HepG2 (cell line): ENCODE results near the gene LCN2. TPM values are rescaled to one million over a fixed set of nuclear protein-coding genes. Genes with fewer than 3 reads are reported as not detected.
A peak's percentile ranks its signal among the peaks of the same experiment; 100 is the strongest.

Experiments used
- ATAC-seq: fragments of 200-7000 bp; cut with Tn5 transposase; 3 replicates; pipeline ENCODE4 v1.9.1; 2020; ENCODE audit warnings: mild to moderate bottlenecking, moderate library complexity
- BruUV-seq: library from RNA; stranded (reverse); fragments of 400-500 nt; replicated peaks from 2 replicates; lab custom pipeline; 2021; lab: Mats Ljungman, UMichigan
- CTCF ChIA-PET: fragments of 300-600 bp; formaldehyde crosslinking; extraction: SDS; loops from one replicate; lab custom pipeline; 2021; ENCODE audit warnings: low total read pairs, inconsistent platforms, low intra/inter-chr PET ratio; lab: Yijun Ruan, JAX
- POLR2A ChIA-PET: fragments of 350-600 bp; sonication (Branson Sonifier 250); formaldehyde crosslinking; loops from one replicate; lab custom pipeline; 2020; ENCODE audit warnings: antibody characterized with exemption, inconsistent platforms; lab: Yijun Ruan, JAX
- DNase-seq: peaks from one replicate; pipeline ENCODE4 v3.0.0-alpha.2; 2015; ENCODE audit warnings: low spot score
- FAIRE-seq: peaks from 3 replicates; lab custom pipeline; 2011; peaks lifted over from hg19 to GRCh38; lab: Jason Lieb, UNC
- H2AFZ ChIP-seq: one replicate; pipeline ENCODE4 v1.6.1; 2011; ENCODE audit warnings: low read length, inconsistent platforms
- H3K27ac ChIP-seq: fragments of 300-600 bp; 3 replicates; pipeline ENCODE4 v1.8.0; 2011; ENCODE audit warnings: mixed run types, mild to moderate bottlenecking, mixed read lengths, low read length, inconsistent platforms; ENCODE audit not compliant: insufficient read depth; ENCODE audit errors: extremely low read length
- H3K27me3 ChIP-seq, 2 experiments: fragments of 200-600 bp in 1 of 2; 2 replicates in 1 of 2; 3 replicates in 1 of 2; pipeline versions ENCODE4 v1.6.0 to v1.8.0; 2011; ENCODE audit warnings: low read length in 2 of 2, mild to moderate bottlenecking in 2 of 2, moderate library complexity in 2 of 2, inconsistent platforms in 1 of 2; ENCODE audit not compliant: insufficient read depth in 2 of 2, control insufficient read depth in 1 of 2
- H3K36me3 ChIP-seq, 2 experiments: fragments of 200-600 bp in 1 of 2; replicated peaks in 1 of 2; 2 replicates in 1 of 2; 3 replicates in 1 of 2; pipeline versions ENCODE4 v1.5.1 to v1.8.0; 2011; ENCODE audit warnings: low read length in 2 of 2, inconsistent platforms in 1 of 2; ENCODE audit not compliant: insufficient read depth in 2 of 2, control insufficient read depth in 1 of 2
- H3K4me1 ChIP-seq: 2 replicates; pipeline ENCODE4 v1.5.1; 2012; ENCODE audit warnings: low read length, inconsistent platforms; ENCODE audit not compliant: insufficient read depth
- H3K4me2 ChIP-seq: 2 replicates; pipeline ENCODE4 v1.6.0; 2011; ENCODE audit warnings: low read depth, low read length, inconsistent platforms
- H3K4me3 ChIP-seq, 3 experiments: fragments of 200-600 bp in 1 of 3; sonication (generic), shearing (Covaris generic) in 1 of 3; replicated peaks in 1 of 3; 2 replicates each; pipeline ENCODE4 v1.5.1; 2011 to 2016; ENCODE audit warnings: low read length in 3 of 3, inconsistent platforms in 2 of 3, low read depth in 2 of 3, mild to moderate bottlenecking in 2 of 3, control low read depth in 1 of 3, mixed read lengths in 1 of 3; ENCODE audit not compliant: insufficient read depth in 1 of 3
- H3K79me2 ChIP-seq: one replicate; pipeline ENCODE4 v1.6.1; 2011; ENCODE audit warnings: low read length, inconsistent platforms; ENCODE audit not compliant: insufficient read depth
- H3K9ac ChIP-seq: 2 replicates; pipeline ENCODE4 v1.6.0; 2011; ENCODE audit warnings: mild to moderate bottlenecking, low read depth, low read length, inconsistent platforms; ENCODE audit not compliant: insufficient read depth
- H3K9me3 ChIP-seq: 2 replicates; pipeline ENCODE4 v1.5.1; 2012; ENCODE audit warnings: mild to moderate bottlenecking, low read length
- H4K20me1 ChIP-seq: 2 replicates; pipeline ENCODE4 v1.6.0; 2011; ENCODE audit warnings: inconsistent platforms, mild to moderate bottlenecking, low read length, moderate library complexity; ENCODE audit not compliant: insufficient read depth
- AGO2 ChIP-seq: fragments of 200-400 bp; formaldehyde crosslinking; optimal IDR thresholded peaks from 2 replicates; pipeline ENCODE3; 2017; ENCODE audit warnings: mild to moderate bottlenecking, low read depth, low read length, moderate library complexity
- ESRRA ChIP-seq: sonication (generic); formaldehyde crosslinking; IDR thresholded peaks from 2 replicates; pipeline ENCODE4 v1.5.1; 2020; ENCODE audit warnings: mild to moderate bottlenecking, low read depth, missing genetic modification reagents
- HNRNPH1 ChIP-seq: fragments of 200-400 bp; formaldehyde crosslinking; optimal IDR thresholded peaks from 2 replicates; pipeline ENCODE3; 2017; ENCODE audit warnings: mild to moderate bottlenecking, low read depth, low read length
- MEIS1 ChIP-seq: sonication (generic); formaldehyde crosslinking; IDR thresholded peaks from 2 replicates; pipeline ENCODE4 v1.9.0; 2021; ENCODE audit warnings: mild to moderate bottlenecking, missing genetic modification reagents, moderate library complexity, borderline replicate concordance
- MXD3 ChIP-seq: IDR thresholded peaks from 2 replicates; pipeline ENCODE4 v1.6.1; 2016; ENCODE audit warnings: mild to moderate bottlenecking, missing biosample characterization, missing genetic modification reagents
- ZNF12 ChIP-seq: sonication (generic); formaldehyde crosslinking; IDR thresholded peaks from 2 replicates; pipeline ENCODE4 v1.5.0; 2020; ENCODE audit warnings: missing genetic modification reagents
- ZNF337 ChIP-seq: sonication (generic); formaldehyde crosslinking; IDR thresholded peaks from 2 replicates; pipeline ENCODE4 v1.5.1; 2020; ENCODE audit warnings: missing genetic modification reagents, low read depth, mild to moderate bottlenecking, borderline replicate concordance
- ZNF768 ChIP-seq: sonication (generic); formaldehyde crosslinking; IDR thresholded peaks from 2 replicates; pipeline ENCODE4 v1.4.0; 2020; ENCODE audit warnings: missing genetic modification reagents
- ZNF879 ChIP-seq: sonication (generic); formaldehyde crosslinking; IDR thresholded peaks from 2 replicates; pipeline ENCODE4 v1.8.1; 2023; ENCODE audit warnings: missing genetic modification reagents
- WGBS: methylation state at CpG from one replicate; pipeline ENCODE4 v1.1.6; 2017; ENCODE audit warnings: low lambda C conversion rate; 5-methylcytosine and 5-hydroxymethylcytosine counted together
- in situ Hi-C: cut with HindIII; loops from 2 replicates; pipeline ENCODE4 v1.10.0; 2017; ENCODE audit warnings: low pct_unique_long_range_greater_than_20kb; ENCODE audit not compliant: extremely low pct_ligation_motif_present
- intact Hi-C: fragments of 100-400 bp; cut with micrococcal nuclease; formaldehyde crosslinking; loops from one replicate; pipeline ENCODE4 v1.10.0; 2022; ENCODE audit not compliant: unreplicated experiment
- polyA plus RNA-seq, 8 experiments: library from polyadenylated mRNA; depleted of rRNA in 3 of 8; stranded (reverse) in 7 of 8; unstranded in 1 of 8; fragments of >200 nt; fragmentation: Illumina TruSeq in 4 of 8; extraction: Trizol in 4 of 8; gene quantifications; 2 replicates each; pipeline versions ENCODE4 v1.2.1 to v1.2.3, GENCODE V29; 2011 to 2016; ENCODE audit warnings: low read depth in 4 of 8, missing spikeins in 1 of 8, mixed read lengths in 1 of 8; ENCODE audit not compliant: insufficient read depth in 1 of 8
- total RNA-seq, 5 experiments: library from RNA; depleted of rRNA; stranded (reverse); fragments of >200 nt; fragmentation: Illumina TruSeq; extraction: Trizol; gene quantifications; 2 replicates each; pipeline ENCODE4 v1.2.3, GENCODE V29; 2016; ENCODE audit warnings: low read depth in 1 of 5

The LCN2 gene
- total and polyA plus RNA-seq, 2 of the 13 experiments (the other 11 are each of a cell fraction or from before 2014, with no cell fraction given) = 0.38 to 1.4 TPM

GRCh38 chr9:128164307-128164885 is 15.1 kb downstream of the LCN2 start:
- no peak overlapping the region for H3K4me2 ChIP-seq
- H3K4me1 ChIP-seq = peaks cover 13% of the 10 kb centered on the region
- 90% methylated on average over 11 of the region's 14 CpGs for WGBS
- CTCF ChIA-PET = no interaction called here
- no peak for FAIRE-seq
- no peak overlapping the region for H2AFZ ChIP-seq
- H3K79me2 ChIP-seq = no peaks in the 10 kb centered on the region
- POLR2A ChIA-PET = no interaction called here
- BruUV-seq = no TSS peak
- peaks cover 15 to 54% of the 10 kb centered on the region in 2 experiments; a peak in 4 of 5 replicates for H3K36me3 ChIP-seq
- no peaks in the 10 kb centered on the region for H3K9me3 ChIP-seq
- H3K27me3 ChIP-seq = no peaks in the 10 kb centered on the region
- no peak overlapping the region for H3K27ac ChIP-seq
- TF ChIP-seq MXD3 (CRISPR knock-in tag) (no peak), ZNF12 (CRISPR knock-in tag) (no peak), ZNF337 (no peak), ESRRA (CRISPR knock-in tag) (no peak), MEIS1 (no peak), HNRNPH1 (no peak)
- TF ChIP-seq, all 625 proteins: peak for 0
- Histone ChIP-seq H3K4me3 (no peak overlapping the region), H3K9ac (no peak overlapping the region), H4K20me1 (no peaks in the 10 kb centered on the region)
- intact Hi-C loops = no loop called here
- in situ Hi-C loops = no loop called here
- DNase-seq (no peak), ATAC-seq (no peak)

GRCh38 chr9:128166169-128166568 is 16.9 kb downstream of the LCN2 start:
- intact Hi-C loops = no loop called here
- no peak for FAIRE-seq
- TF ChIP-seq AGO2 = peak; percentile 38
- TF ChIP-seq ZNF879 = no peak
- TF ChIP-seq ZNF768 (CRISPR knock-in tag) = peak; percentile 75; the same call in 1 of the 2 replicates
- no peaks in the 10 kb centered on the region for H3K79me2 ChIP-seq
- BruUV-seq = no TSS peak
- H3K27ac ChIP-seq = no peak overlapping the region
- ATAC-seq = no peak
- no peak overlapping the region for H2AFZ ChIP-seq
- H3K4me3 ChIP-seq = no peak overlapping the region
- ChIA-PET CTCF (no interaction called here), POLR2A (no interaction called here)
- no peaks in the 10 kb centered on the region for H3K9me3 ChIP-seq
- no peaks in the 10 kb centered on the region for H3K27me3 ChIP-seq
- peaks cover 19 to 64% of the 10 kb centered on the region in 2 experiments; a peak in 4 of 5 replicates for H3K36me3 ChIP-seq
- DNase-seq = no peak
- 95% methylated on average over 7 of the region's 18 CpGs for WGBS
- H3K9ac ChIP-seq = no peak overlapping the region
- in situ Hi-C loops = no loop called here
- H3K4me1 ChIP-seq = peaks cover 3% of the 10 kb centered on the region
- no peak overlapping the region for H3K4me2 ChIP-seq
- no peaks in the 10 kb centered on the region for H4K20me1 ChIP-seq
